HL-60 (cell line): ENCODE data around the gene POFUT1.
A peak's percentile ranks its signal among the peaks of the same experiment; 100 is the strongest.

Source experiments
- DNase-seq, 2 experiments: peaks; one replicate each; pipeline ENCODE4 v3.0.0-alpha.2; 2010 to 2020; ENCODE audit warnings: low read depth in 1 of 2, low spot score in 1 of 2
- H3K27ac ChIP-seq: fragments of 250-450 bp; sonication (Bioruptor Pico); replicated peaks from 2 replicates; pipeline ENCODE4 v1.5.1; 2020; ENCODE audit warnings: mild to moderate bottlenecking, moderate library complexity
- H3K27me3 ChIP-seq: fragments of 250-450 bp; sonication (Bioruptor Pico); 2 replicates; pipeline ENCODE4 v1.5.1; 2021; ENCODE audit warnings: mild to moderate bottlenecking, moderate library complexity; ENCODE audit not compliant: insufficient read depth, poor library complexity, severe bottlenecking
- H3K4me3 ChIP-seq: replicated peaks from 2 replicates; pipeline ENCODE4 v1.5.1; 2011; ENCODE audit warnings: mild to moderate bottlenecking, control low read depth, low read length; ENCODE audit not compliant: insufficient read depth
- GABPA ChIP-seq: IDR thresholded peaks from 2 replicates; pipeline ENCODE4 v1.6.1; 2012; ENCODE audit warnings: low read depth
- POLR2AphosphoS5 ChIP-seq: IDR thresholded peaks from 2 replicates; pipeline ENCODE4 v1.6.1; 2012; ENCODE audit warnings: low read depth
- SPI1 ChIP-seq: IDR thresholded peaks from 2 replicates; pipeline ENCODE4 v1.6.1; 2012; ENCODE audit warnings: low read depth, mild to moderate bottlenecking, borderline replicate concordance
- long read RNA-seq: library from polyadenylated mRNA; unstranded; transcript quantifications from one replicate; pipeline ENCODE4 v2.0.0, GENCODE V29; 2020
- TF ChIP-seq, protein P1 (sequence below): IDR thresholded peaks from 2 replicates; pipeline ENCODE4 v1.6.1; 2012; ENCODE audit warnings: low read depth; ENCODE audit not compliant: insufficient replicate concordance
- TF ChIP-seq, protein P2 (sequence below): IDR thresholded peaks from one replicate; pipeline ENCODE4 v1.5.1; 2011; ENCODE audit warnings: low read length, control low read depth, inconsistent platforms; ENCODE audit not compliant: insufficient read depth

Gene POFUT1
- long read RNA-seq, full-length matches to known transcripts = 132 of 169 reads
- long read RNA-seq, partial matches to known transcripts = 24 of 169 reads
- long read RNA-seq, other reads (novel, unspliced or antisense) = 13 of 169 reads

DNA sequence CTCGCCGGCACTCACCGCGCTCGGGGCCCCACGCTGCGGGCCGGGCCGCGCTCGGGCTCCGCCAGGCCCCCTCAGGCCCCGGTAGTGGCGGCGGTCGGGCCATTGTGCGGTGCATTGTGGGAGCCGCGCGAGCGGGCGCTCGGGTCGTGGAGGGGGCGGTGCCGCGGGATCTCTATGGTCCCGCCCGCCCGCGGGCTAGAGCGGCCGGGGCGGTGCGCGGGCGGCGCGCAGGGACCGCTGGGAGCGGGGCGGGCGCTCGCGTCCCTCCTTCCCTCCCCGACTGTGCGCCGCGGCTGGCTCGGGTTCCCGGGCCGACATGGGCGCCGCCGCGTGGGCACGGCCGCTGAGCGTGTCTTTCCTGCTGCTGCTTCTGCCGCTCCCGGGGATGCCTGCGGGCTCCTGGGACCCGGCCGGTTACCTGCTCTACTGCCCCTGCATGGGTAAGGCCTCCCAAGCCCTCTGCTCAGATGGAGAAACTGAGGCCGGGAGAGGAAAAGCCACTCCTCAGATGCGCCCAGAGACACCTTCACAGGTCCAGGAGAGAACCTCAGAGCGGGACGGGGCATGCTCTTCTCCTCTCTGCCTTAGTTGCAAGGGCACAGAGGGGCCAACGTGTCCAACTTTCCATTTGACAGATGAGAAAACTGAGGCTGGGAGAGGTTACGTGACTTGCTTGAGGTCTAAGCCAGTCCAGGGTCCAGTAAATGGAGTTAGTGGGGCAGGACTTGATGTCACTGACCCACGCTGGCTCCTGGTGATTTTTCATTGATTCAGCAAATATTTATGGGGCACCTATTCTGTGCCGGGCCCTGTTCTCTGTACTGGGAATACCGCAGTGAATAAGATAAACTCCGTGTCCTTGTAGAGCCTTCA is at the start of gene POFUT1, which contains the start of gene PLAGL2:
Gene POFUT1, plus strand, starts transcription at position 255 of the 873 bp plus-strand sequence. Its CDS starts 62 bp downstream, at position 317.
Gene PLAGL2, minus strand, starts transcription at position 118 of the 873 bp plus-strand sequence. CDS start 5,565 bp downstream, outside the sequence.
- peak within 1 kb of the TSS; percentile 91 for H3K27ac ChIP-seq
- DNase-seq = peak; percentile 80 to 82
- TF ChIP-seq SPI1 (no peak), POLR2AphosphoS5 (peak; percentile 91), GABPA (no peak)
- TF ChIP-seq, protein P1, sequence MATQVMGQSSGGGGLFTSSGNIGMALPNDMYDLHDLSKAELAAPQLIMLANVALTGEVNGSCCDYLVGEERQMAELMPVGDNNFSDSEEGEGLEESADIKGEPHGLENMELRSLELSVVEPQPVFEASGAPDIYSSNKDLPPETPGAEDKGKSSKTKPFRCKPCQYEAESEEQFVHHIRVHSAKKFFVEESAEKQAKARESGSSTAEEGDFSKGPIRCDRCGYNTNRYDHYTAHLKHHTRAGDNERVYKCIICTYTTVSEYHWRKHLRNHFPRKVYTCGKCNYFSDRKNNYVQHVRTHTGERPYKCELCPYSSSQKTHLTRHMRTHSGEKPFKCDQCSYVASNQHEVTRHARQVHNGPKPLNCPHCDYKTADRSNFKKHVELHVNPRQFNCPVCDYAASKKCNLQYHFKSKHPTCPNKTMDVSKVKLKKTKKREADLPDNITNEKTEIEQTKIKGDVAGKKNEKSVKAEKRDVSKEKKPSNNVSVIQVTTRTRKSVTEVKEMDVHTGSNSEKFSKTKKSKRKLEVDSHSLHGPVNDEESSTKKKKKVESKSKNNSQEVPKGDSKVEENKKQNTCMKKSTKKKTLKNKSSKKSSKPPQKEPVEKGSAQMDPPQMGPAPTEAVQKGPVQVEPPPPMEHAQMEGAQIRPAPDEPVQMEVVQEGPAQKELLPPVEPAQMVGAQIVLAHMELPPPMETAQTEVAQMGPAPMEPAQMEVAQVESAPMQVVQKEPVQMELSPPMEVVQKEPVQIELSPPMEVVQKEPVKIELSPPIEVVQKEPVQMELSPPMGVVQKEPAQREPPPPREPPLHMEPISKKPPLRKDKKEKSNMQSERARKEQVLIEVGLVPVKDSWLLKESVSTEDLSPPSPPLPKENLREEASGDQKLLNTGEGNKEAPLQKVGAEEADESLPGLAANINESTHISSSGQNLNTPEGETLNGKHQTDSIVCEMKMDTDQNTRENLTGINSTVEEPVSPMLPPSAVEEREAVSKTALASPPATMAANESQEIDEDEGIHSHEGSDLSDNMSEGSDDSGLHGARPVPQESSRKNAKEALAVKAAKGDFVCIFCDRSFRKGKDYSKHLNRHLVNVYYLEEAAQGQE = peak; percentile 57
- TF ChIP-seq, protein P2, sequence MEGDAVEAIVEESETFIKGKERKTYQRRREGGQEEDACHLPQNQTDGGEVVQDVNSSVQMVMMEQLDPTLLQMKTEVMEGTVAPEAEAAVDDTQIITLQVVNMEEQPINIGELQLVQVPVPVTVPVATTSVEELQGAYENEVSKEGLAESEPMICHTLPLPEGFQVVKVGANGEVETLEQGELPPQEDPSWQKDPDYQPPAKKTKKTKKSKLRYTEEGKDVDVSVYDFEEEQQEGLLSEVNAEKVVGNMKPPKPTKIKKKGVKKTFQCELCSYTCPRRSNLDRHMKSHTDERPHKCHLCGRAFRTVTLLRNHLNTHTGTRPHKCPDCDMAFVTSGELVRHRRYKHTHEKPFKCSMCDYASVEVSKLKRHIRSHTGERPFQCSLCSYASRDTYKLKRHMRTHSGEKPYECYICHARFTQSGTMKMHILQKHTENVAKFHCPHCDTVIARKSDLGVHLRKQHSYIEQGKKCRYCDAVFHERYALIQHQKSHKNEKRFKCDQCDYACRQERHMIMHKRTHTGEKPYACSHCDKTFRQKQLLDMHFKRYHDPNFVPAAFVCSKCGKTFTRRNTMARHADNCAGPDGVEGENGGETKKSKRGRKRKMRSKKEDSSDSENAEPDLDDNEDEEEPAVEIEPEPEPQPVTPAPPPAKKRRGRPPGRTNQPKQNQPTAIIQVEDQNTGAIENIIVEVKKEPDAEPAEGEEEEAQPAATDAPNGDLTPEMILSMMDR = no peak
- H3K4me3 ChIP-seq = peak within 1 kb of the TSS; percentile 87
- H3K27me3 ChIP-seq = no peaks in the 10 kb centered on the region

GRCh38 chr20:32158351-32158750 is 49.3 kb upstream of the POFUT1 start:
- TF ChIP-seq GABPA = no peak
- TF ChIP-seq, protein P2 = no peak
- TF ChIP-seq POLR2AphosphoS5 = no peak
- TF ChIP-seq SPI1 = no peak
- TF ChIP-seq, protein P1 = no peak
- no peak for DNase-seq
- Histone ChIP-seq H3K27ac (no peak overlapping the region), H3K27me3 (no peaks in the 10 kb centered on the region), H3K4me3 (no peak overlapping the region)

- Histone ChIP-seq H3K27ac (no peak overlapping the region), H3K4me3 (no peak overlapping the region), H3K27me3 (no peaks in the 10 kb centered on the region)
- DNase-seq = no peak
- no peak for TF ChIP-seq POLR2AphosphoS5
- TF ChIP-seq, protein P1 = no peak
- TF ChIP-seq, protein P2 = no peak
- TF ChIP-seq GABPA = no peak
- TF ChIP-seq SPI1 = no peak
Measured at GRCh38 chr20:32158943-32159660, 48.6 kb upstream of the POFUT1 start.
